Measurements from ENCODE around the gene KIF4A. TPM values are rescaled to one million over a fixed set of nuclear protein-coding genes. Genes with fewer than 3 reads are reported as not detected.

Gene KIF4A
- total and polyA plus RNA-seq, 9 of the 15 experiments (the other 6 are each of a cell fraction or from before 2014, with no cell fraction given) = 13.0 to 42.7 (median 35.9) TPM

DNA sequence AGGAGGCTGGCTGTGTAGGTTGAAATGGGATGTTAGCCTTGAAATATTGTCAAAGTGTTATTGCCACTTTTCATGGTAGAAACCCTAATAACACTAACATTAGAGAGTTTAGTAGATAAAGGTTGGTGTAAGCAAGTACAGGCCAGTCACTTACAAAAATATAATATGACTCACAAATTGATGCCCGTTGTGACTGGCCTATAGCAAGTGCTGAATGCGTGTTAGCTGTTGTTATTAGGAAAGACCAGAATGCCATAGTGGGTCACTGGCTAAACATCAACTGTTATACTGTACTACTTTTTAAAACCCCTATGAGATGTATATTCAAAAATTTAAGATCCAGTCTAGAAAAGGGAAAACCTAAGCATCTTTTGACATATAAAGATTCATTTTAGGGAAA is 112.8 kb downstream of the KIF4A start:
- POLR2A ChIA-PET = no interaction called here
- FAIRE-seq (no peak), DNase-seq (ENCODE audit: extremely low read depth in 1 of 4, low spot score in 3 of 4) (no peak), ATAC-seq (no peak)
- H3K4me1 ChIP-seq (replicated peaks in 1 of 2; ENCODE audit: control insufficient read depth in 2 of 2, insufficient read depth in 2 of 2, low read length in 2 of 2) = no peaks in the 10 kb centered on the region
- no peaks in the 10 kb centered on the region for H3K9me3 ChIP-seq (replicated peaks; ENCODE audit: control insufficient read depth, insufficient read depth, low read depth, low read length)
- no peaks in the 10 kb centered on the region for H3K9me1 ChIP-seq (ENCODE audit: control insufficient read depth, insufficient read depth, low read length)
- H3K36me3 ChIP-seq (ENCODE audit: control insufficient read depth, insufficient read depth, low read length) = peaks cover 62% of the 10 kb centered on the region
- H3K4me3 ChIP-seq = no peak overlapping the region
- H4K20me1 ChIP-seq (replicated peaks; ENCODE audit: control insufficient read depth, insufficient read depth, low read length) = no peaks in the 10 kb centered on the region
- H3K27me3 ChIP-seq (ENCODE audit: control insufficient read depth in 2 of 2, insufficient read depth in 2 of 2, low read length in 2 of 2) = no peaks in the 10 kb centered on the region
- intact Hi-C loops (cut with micrococcal nuclease) = no loop called here
- no peak overlapping the region for H2AFZ ChIP-seq (ENCODE audit: low read depth, low read length)
- no peak for TF ChIP-seq TCF7 (IDR thresholded peaks at IDR 0.05; ENCODE audit: borderline replicate concordance)
- no peak for TF ChIP-seq IFI16 (CRISPR knock-in tag; IDR thresholded peaks at IDR 0.05)
- no peak for TF ChIP-seq ZNF197 (CRISPR knock-in tag; IDR thresholded peaks at IDR 0.05; ENCODE audit: low read depth)
- TF ChIP-seq POLR2AphosphoS5 (IDR thresholded peaks at IDR 0.05; ENCODE audit: control insufficient read depth, insufficient read depth, low read depth, low read length) = no peak
- no peak for TF ChIP-seq CHCHD3 (CRISPR knock-in tag; IDR thresholded peaks at IDR 0.05)
- no peak for TF ChIP-seq MTF1 (CRISPR knock-in tag; IDR thresholded peaks at IDR 0.05; ENCODE audit: borderline replicate concordance)
- no peak for TF ChIP-seq KAT2B (IDR thresholded peaks at IDR 0.05; ENCODE audit: low read depth, low read length)
- H3K79me2 ChIP-seq (ENCODE audit: control insufficient read depth, insufficient read depth, low read length) = no peaks in the 10 kb centered on the region
- BruUV-seq (replicated peaks) = no TSS peak
- CTCF ChIA-PET (ENCODE audit: low intra/inter-chr PET ratio) = no interaction called here
- H3K9ac ChIP-seq (ENCODE audit: insufficient read depth in 1 of 2, low read depth in 2 of 2, low read length in 2 of 2) = no peak overlapping the region
- H3K27ac ChIP-seq (ENCODE audit: extremely low read depth, low read depth, low read length) = no peak overlapping the region
- 83% methylated on average over 2 of the region's 2 CpGs for WGBS (ENCODE audit: insufficient coverage, low coverage, missing lambda C conversion rate)
- no peak overlapping the region for H3K4me2 ChIP-seq (ENCODE audit: insufficient read depth, low read length)
- in situ Hi-C loops (cut with MboI) = no loop called here

DNA sequence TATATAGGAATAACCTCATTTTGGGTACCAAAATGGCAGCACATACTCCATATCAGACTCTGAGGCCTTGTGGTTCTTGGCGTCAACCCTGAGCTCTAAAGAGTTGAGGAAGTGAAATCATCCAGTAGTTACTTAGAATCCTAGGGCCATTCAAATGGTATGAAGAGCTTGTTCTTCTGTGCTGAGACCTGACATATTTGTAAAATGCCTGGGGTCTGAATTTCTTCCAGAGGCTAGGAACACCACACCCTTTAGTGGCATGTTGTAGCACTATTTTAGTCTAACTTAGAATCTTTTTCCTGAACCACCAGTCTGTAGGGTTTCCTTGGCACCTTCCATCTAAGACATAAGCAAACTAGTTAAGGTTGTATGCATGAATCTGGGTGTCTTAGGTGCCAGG is 115.1 kb downstream of the KIF4A start:
- no TSS peak for BruUV-seq (replicated peaks)
- FAIRE-seq (no peak), ATAC-seq (no peak), DNase-seq (ENCODE audit: extremely low read depth in 1 of 4, low spot score in 3 of 4) (no peak)
- intact Hi-C loops (cut with micrococcal nuclease) = no loop called here
- no peaks in the 10 kb centered on the region for H3K27me3 ChIP-seq (ENCODE audit: control insufficient read depth in 2 of 2, insufficient read depth in 2 of 2, low read length in 2 of 2)
- no peaks in the 10 kb centered on the region for H3K9me3 ChIP-seq (replicated peaks; ENCODE audit: control insufficient read depth, insufficient read depth, low read depth, low read length)
- 75% methylated on average over 1 of the region's 1 CpG for whole genome bisulfite sequencing (ENCODE audit: insufficient coverage, low coverage, missing lambda C conversion rate)
- no peak overlapping the region for H3K4me3 ChIP-seq
- ChIA-PET CTCF (ENCODE audit: low intra/inter-chr PET ratio) (no interaction called here), POLR2A (interaction anchor here (0.9 kb wide), 1 partner anchor 16 kb away, joined by 3 read pairs; no protein-coding TSS in a partner anchor)
- no peak overlapping the region for H3K4me2 ChIP-seq (ENCODE audit: insufficient read depth, low read length)
- H4K20me1 ChIP-seq (replicated peaks; ENCODE audit: control insufficient read depth, insufficient read depth, low read length) = no peaks in the 10 kb centered on the region
- H3K4me1 ChIP-seq (replicated peaks in 1 of 2; ENCODE audit: control insufficient read depth in 2 of 2, insufficient read depth in 2 of 2, low read length in 2 of 2) = no peaks in the 10 kb centered on the region
- no peak overlapping the region for H3K9ac ChIP-seq (ENCODE audit: insufficient read depth in 1 of 2, low read depth in 2 of 2, low read length in 2 of 2)
- in situ Hi-C loops (cut with MboI) = no loop called here
- H3K36me3 ChIP-seq (ENCODE audit: control insufficient read depth, insufficient read depth, low read length) = peaks cover 72% of the 10 kb centered on the region
- H3K79me2 ChIP-seq (ENCODE audit: control insufficient read depth, insufficient read depth, low read length) = no peaks in the 10 kb centered on the region
- H2AFZ ChIP-seq (ENCODE audit: low read depth, low read length) = no peak overlapping the region
- H3K27ac ChIP-seq (ENCODE audit: extremely low read depth, low read depth, low read length) = no peak overlapping the region
- H3K9me1 ChIP-seq (ENCODE audit: control insufficient read depth, insufficient read depth, low read length) = no peaks in the 10 kb centered on the region
- TF ChIP-seq RBM15 (IDR thresholded peaks at IDR 0.05; ENCODE audit: insufficient read depth, low read length) (no peak), ZNF76 (CRISPR knock-in tag; IDR thresholded peaks at IDR 0.05; ENCODE audit: borderline replicate concordance) (no peak), ZNF143 (CRISPR knock-in tag; IDR thresholded peaks at IDR 0.05) (no peak), EP400 (IDR thresholded peaks at IDR 0.05) (no peak), SREBF1 (IDR thresholded peaks at IDR 0.05; ENCODE audit: borderline replicate concordance, low read depth, low read length) (no peak), POLR2G (IDR thresholded peaks at IDR 0.05; ENCODE audit: low read depth, low read length) (no peak), NFRKB (IDR thresholded peaks at IDR 0.05; ENCODE audit: low read depth) (no peak)
- TF ChIP-seq, protein P1, sequence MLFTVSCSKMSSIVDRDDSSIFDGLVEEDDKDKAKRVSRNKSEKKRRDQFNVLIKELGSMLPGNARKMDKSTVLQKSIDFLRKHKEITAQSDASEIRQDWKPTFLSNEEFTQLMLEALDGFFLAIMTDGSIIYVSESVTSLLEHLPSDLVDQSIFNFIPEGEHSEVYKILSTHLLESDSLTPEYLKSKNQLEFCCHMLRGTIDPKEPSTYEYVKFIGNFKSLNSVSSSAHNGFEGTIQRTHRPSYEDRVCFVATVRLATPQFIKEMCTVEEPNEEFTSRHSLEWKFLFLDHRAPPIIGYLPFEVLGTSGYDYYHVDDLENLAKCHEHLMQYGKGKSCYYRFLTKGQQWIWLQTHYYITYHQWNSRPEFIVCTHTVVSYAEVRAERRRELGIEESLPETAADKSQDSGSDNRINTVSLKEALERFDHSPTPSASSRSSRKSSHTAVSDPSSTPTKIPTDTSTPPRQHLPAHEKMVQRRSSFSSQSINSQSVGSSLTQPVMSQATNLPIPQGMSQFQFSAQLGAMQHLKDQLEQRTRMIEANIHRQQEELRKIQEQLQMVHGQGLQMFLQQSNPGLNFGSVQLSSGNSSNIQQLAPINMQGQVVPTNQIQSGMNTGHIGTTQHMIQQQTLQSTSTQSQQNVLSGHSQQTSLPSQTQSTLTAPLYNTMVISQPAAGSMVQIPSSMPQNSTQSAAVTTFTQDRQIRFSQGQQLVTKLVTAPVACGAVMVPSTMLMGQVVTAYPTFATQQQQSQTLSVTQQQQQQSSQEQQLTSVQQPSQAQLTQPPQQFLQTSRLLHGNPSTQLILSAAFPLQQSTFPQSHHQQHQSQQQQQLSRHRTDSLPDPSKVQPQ (CRISPR knock-in tag; IDR thresholded peaks at IDR 0.05; ENCODE audit: borderline replicate concordance) = no peak

All from K562 (cell line).